DOHH2 (cell line): ENCODE results near the gene PAX7.

Experiments used
- CTCF ChIP-seq: fragments of 200-600 bp; sonication (generic); IDR thresholded peaks from one replicate; pipeline ENCODE4 v1.5.1; 2014; ENCODE audit warnings: antibody characterized with exemption, mild to moderate bottlenecking, low read depth, low read length; ENCODE audit not compliant: poor library complexity, severe bottlenecking
- EZH2phosphoT487 ChIP-seq: fragments of 200-600 bp; sonication (generic); IDR thresholded peaks from 2 replicates; pipeline ENCODE4 v1.6.1; 2017; ENCODE audit warnings: borderline replicate concordance, mild to moderate bottlenecking, antibody characterized with exemption, low read length, moderate library complexity, mixed read lengths

- no peak for TF ChIP-seq EZH2phosphoT487
- TF ChIP-seq CTCF, result no peak
These were observed 129.5 kb downstream of the PAX7 start for GRCh38 chr1:18760156-18760555.
